Measurements from ENCODE around the gene SGPL1. TPM values are rescaled to one million over a fixed set of nuclear protein-coding genes. Genes with fewer than 3 reads are reported as not detected.

The SGPL1 gene
- total RNA-seq, 1 experiment from 2014 or later: 127 TPM

DNA sequence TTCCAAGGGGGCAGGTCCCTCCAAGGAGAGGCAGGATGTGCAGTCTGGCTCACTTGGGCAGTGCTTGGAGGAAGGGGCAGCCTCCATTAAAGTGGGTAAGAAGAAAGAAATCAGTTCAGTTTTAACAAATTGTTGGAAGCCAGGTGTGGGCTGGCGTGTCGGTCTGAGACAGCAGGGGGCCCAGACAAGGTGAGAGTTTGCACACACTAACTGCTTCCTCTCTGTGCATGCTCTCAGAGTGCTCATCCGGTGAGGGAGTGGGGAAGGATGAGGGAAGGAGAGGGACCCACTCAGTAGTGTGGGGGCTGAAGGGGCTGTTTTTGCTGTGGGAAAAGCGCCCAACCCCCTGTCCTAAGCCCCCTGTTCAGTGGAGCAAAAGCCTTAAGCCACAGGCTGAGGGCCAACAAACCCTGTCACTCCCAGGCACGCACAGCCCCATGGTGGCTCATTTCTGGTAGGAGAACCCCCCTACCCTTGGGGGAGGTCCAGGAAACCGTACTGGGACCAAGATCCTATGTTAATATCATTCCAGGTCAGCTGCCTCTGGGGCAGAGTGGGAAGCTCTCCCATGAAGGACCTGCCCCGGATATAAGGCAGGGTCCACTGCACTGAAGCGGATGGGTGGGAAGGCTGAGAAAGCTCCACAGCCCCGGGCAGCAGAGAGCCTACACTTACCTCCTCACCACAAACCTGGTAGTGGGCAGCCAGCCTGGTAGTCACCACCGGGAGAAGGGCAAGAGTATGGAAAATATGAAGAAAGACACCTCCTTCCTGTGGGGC lies 77.7 kb downstream of the SGPL1 start:
- TF ChIP-seq, protein P1, sequence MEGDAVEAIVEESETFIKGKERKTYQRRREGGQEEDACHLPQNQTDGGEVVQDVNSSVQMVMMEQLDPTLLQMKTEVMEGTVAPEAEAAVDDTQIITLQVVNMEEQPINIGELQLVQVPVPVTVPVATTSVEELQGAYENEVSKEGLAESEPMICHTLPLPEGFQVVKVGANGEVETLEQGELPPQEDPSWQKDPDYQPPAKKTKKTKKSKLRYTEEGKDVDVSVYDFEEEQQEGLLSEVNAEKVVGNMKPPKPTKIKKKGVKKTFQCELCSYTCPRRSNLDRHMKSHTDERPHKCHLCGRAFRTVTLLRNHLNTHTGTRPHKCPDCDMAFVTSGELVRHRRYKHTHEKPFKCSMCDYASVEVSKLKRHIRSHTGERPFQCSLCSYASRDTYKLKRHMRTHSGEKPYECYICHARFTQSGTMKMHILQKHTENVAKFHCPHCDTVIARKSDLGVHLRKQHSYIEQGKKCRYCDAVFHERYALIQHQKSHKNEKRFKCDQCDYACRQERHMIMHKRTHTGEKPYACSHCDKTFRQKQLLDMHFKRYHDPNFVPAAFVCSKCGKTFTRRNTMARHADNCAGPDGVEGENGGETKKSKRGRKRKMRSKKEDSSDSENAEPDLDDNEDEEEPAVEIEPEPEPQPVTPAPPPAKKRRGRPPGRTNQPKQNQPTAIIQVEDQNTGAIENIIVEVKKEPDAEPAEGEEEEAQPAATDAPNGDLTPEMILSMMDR (IDR thresholded peaks at IDR 0.05; ENCODE audit: insufficient read depth in 1 of 2, low read depth in 1 of 2, low read length in 1 of 2, severe bottlenecking in 1 of 2, unreplicated experiment in 1 of 2): peak in 1 of 2 experiments; percentile 32
- no peaks in the 10 kb centered on the region for H3K36me3 ChIP-seq (ENCODE audit: control insufficient read depth, insufficient read depth, low read length)
- H3K4me1 Mint-ChIP-seq (ENCODE audit: low read depth, unreplicated experiment): peaks cover 7% of the 10 kb centered on the region
- no peaks in the 10 kb centered on the region for H3K27me3 ChIP-seq (replicated peaks; ENCODE audit: control insufficient read depth, insufficient read depth, low read length)
- H3K36me3 Mint-ChIP-seq (ENCODE audit: insufficient read depth, unreplicated experiment): no peaks in the 10 kb centered on the region
- BruUV-seq (replicated peaks): no TSS peak
- H3K27me3 Mint-ChIP-seq (ENCODE audit: insufficient read depth, unreplicated experiment): no peaks in the 10 kb centered on the region
- CTCF ChIA-PET: interaction anchor here (0.7 kb wide), 1 partner anchor 10 kb away, joined by 3 read pairs; no protein-coding TSS in a partner anchor
- H3K4me3 Mint-ChIP-seq (ENCODE audit: unreplicated experiment): no peak overlapping the region
- H3K9me3 Mint-ChIP-seq (ENCODE audit: unreplicated experiment): no peaks in the 10 kb centered on the region
- no peak overlapping the region for H3K4me3 ChIP-seq (ENCODE audit: low read depth, low read length)
- no peak overlapping the region for H3K27ac Mint-ChIP-seq (ENCODE audit: unreplicated experiment)
- H3K4me1 ChIP-seq: peaks cover 20% of the 10 kb centered on the region
- intact Hi-C loops (cut with micrococcal nuclease; ENCODE audit: unreplicated experiment): no loop called here
- POLR2A ChIA-PET: no interaction called here
- DNase-seq: no peak
- H3K9me3 ChIP-seq: no peaks in the 10 kb centered on the region; the same call in 1 of the 2 replicates

DNA sequence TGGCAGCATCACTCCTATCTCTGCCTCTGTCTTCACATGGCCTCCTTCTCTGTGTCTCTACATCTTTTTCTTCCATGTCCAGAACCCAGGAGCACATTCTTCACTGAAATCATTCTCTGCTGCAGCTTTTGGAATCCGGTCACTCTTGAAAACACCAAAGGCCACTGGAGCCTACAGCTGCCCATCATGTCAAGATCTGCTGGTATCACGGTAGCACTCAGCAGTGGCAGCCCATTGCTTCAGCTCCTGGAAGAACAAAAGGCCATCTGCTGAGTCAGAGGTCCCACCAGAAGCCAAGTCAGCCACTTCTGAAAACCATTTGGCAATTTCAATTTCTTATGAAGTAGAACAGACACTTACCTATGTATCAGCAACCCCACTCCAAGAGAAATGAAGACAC lies 78.7 kb downstream of the SGPL1 start:
- no peaks in the 10 kb centered on the region; the same call in 1 of the 2 replicates for H3K9me3 ChIP-seq
- H3K27me3 ChIP-seq (replicated peaks; ENCODE audit: control insufficient read depth, insufficient read depth, low read length): no peaks in the 10 kb centered on the region
- Mint-ChIP-seq H3K9me3 (ENCODE audit: unreplicated experiment) (no peaks in the 10 kb centered on the region), H3K27ac (ENCODE audit: unreplicated experiment) (no peak overlapping the region), H3K4me3 (ENCODE audit: unreplicated experiment) (no peak overlapping the region), H3K27me3 (ENCODE audit: insufficient read depth, unreplicated experiment) (no peaks in the 10 kb centered on the region), H3K4me1 (ENCODE audit: low read depth, unreplicated experiment) (peaks cover 7% of the 10 kb centered on the region), H3K36me3 (ENCODE audit: insufficient read depth, unreplicated experiment) (no peaks in the 10 kb centered on the region)
- ChIA-PET CTCF (interaction anchor here (0.7 kb wide), 1 partner anchor 9 kb away, joined by 3 read pairs; no protein-coding TSS in a partner anchor), POLR2A (no interaction called here)
- intact Hi-C loops (cut with micrococcal nuclease; ENCODE audit: unreplicated experiment): no loop called here
- TF ChIP-seq, protein P1 (IDR thresholded peaks at IDR 0.05; ENCODE audit: insufficient read depth in 1 of 2, low read depth in 1 of 2, low read length in 1 of 2, severe bottlenecking in 1 of 2, unreplicated experiment in 1 of 2): no peak
- no peak overlapping the region for H3K4me3 ChIP-seq (ENCODE audit: low read depth, low read length)
- no TSS peak for BruUV-seq (replicated peaks)
- no peaks in the 10 kb centered on the region for H3K36me3 ChIP-seq (ENCODE audit: control insufficient read depth, insufficient read depth, low read length)
- no peak for DNase-seq
- peaks cover 15% of the 10 kb centered on the region for H3K4me1 ChIP-seq

DNA sequence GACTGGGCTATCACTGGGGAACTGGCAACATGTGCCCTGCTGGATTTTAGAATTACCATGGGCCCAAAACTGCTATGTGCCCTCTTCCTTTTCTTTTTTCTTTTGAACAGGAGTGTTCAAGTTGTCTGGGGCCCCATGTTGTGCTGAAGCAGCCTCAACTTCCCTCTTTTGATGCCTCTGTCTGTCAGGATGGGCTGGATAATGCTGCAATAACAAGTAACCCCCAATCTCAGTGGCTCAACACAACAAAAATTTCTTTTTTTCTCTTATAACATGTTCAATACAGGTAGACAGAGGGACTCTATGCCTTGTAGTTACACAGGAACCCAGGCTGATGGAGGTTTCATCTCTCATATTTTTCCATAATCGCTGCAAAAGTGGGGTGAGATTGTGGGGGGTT lies 80.8 kb downstream of the SGPL1 start:
- TF ChIP-seq, protein P1 (IDR thresholded peaks at IDR 0.05; ENCODE audit: insufficient read depth in 1 of 2, low read depth in 1 of 2, low read length in 1 of 2, severe bottlenecking in 1 of 2, unreplicated experiment in 1 of 2): no peak
- H3K4me1 ChIP-seq: peaks cover 18% of the 10 kb centered on the region
- no peaks in the 10 kb centered on the region; the same call in 1 of the 2 replicates for H3K9me3 ChIP-seq
- ChIA-PET CTCF (interaction anchor here (0.7 to 1.0 kb wide), 2 partner anchors 8 to 387 kb away, joined by 3 read pairs; no protein-coding TSS in a partner anchor), POLR2A (interaction anchor here (0.7 kb wide), 1 partner anchor 9 kb away, joined by 3 read pairs; no protein-coding TSS in a partner anchor)
- intact Hi-C loops (cut with micrococcal nuclease; ENCODE audit: unreplicated experiment): no loop called here
- H3K4me3 Mint-ChIP-seq (ENCODE audit: unreplicated experiment): no peak overlapping the region
- H3K27me3 Mint-ChIP-seq (ENCODE audit: insufficient read depth, unreplicated experiment): no peaks in the 10 kb centered on the region
- BruUV-seq (replicated peaks): no TSS peak
- no peaks in the 10 kb centered on the region for H3K27me3 ChIP-seq (replicated peaks; ENCODE audit: control insufficient read depth, insufficient read depth, low read length)
- H3K27ac Mint-ChIP-seq (ENCODE audit: unreplicated experiment): no peak overlapping the region
- no peaks in the 10 kb centered on the region for H3K36me3 ChIP-seq (ENCODE audit: control insufficient read depth, insufficient read depth, low read length)
- DNase-seq: no peak
- H3K4me3 ChIP-seq (ENCODE audit: low read depth, low read length): no peak overlapping the region
- no peaks in the 10 kb centered on the region for H3K4me1 Mint-ChIP-seq (ENCODE audit: low read depth, unreplicated experiment)
- no peaks in the 10 kb centered on the region for H3K36me3 Mint-ChIP-seq (ENCODE audit: insufficient read depth, unreplicated experiment)
- H3K9me3 Mint-ChIP-seq (ENCODE audit: unreplicated experiment): no peaks in the 10 kb centered on the region

All from Caco-2 (cell line).